Measurements from ENCODE around the gene IQGAP1.

GRCh38 chr15:90442423-90442822 lies 54.4 kb downstream of the IQGAP1 start:
- TF ChIP-seq POLR2A (IDR thresholded peaks at IDR 0.05) (no peak), CTCF (IDR thresholded peaks at IDR 0.05) (no peak)
